C4-2B (cell line): ENCODE measurements around the gene SNRK.

Experiments
- H3K27ac ChIP-seq: fragments of 450-650 bp; 2 replicates; pipeline ENCODE4 v1.5.1; 2017
- ZFX ChIP-seq: fragments of 450-650 bp; IDR thresholded peaks from 2 replicates; pipeline ENCODE4 v1.6.1; 2017
- TF ChIP-seq, protein P1 (sequence below): fragments of 450-650 bp; conservative IDR thresholded peaks from 2 replicates; pipeline ENCODE4 v1.5.1; 2017; ENCODE audit warnings: mild to moderate bottlenecking

SNRK gene

DNA sequence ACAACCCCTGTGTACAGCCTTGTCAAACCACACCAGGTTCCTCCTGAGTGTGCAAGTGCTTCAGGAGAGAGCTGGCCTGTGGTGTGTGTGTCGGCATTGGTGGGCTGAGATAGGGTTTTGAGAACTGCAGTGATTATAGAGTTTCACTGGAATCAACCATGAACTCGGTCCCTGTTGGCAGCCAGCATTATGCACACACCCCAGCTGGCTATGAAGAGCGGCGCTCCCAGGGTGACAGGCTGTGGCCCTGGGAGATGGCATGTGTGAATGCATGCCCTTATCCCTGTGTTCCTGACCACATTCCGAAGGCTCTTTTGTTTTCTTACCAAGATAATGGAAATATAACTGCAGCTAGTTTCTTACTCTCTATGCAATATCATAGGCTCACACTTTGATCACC, 101.8 kb downstream of the SNRK start:
- TF ChIP-seq ZFX: no peak
- TF ChIP-seq, protein P1, sequence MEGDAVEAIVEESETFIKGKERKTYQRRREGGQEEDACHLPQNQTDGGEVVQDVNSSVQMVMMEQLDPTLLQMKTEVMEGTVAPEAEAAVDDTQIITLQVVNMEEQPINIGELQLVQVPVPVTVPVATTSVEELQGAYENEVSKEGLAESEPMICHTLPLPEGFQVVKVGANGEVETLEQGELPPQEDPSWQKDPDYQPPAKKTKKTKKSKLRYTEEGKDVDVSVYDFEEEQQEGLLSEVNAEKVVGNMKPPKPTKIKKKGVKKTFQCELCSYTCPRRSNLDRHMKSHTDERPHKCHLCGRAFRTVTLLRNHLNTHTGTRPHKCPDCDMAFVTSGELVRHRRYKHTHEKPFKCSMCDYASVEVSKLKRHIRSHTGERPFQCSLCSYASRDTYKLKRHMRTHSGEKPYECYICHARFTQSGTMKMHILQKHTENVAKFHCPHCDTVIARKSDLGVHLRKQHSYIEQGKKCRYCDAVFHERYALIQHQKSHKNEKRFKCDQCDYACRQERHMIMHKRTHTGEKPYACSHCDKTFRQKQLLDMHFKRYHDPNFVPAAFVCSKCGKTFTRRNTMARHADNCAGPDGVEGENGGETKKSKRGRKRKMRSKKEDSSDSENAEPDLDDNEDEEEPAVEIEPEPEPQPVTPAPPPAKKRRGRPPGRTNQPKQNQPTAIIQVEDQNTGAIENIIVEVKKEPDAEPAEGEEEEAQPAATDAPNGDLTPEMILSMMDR: no peak
- H3K27ac ChIP-seq: no peak overlapping the region

DNA sequence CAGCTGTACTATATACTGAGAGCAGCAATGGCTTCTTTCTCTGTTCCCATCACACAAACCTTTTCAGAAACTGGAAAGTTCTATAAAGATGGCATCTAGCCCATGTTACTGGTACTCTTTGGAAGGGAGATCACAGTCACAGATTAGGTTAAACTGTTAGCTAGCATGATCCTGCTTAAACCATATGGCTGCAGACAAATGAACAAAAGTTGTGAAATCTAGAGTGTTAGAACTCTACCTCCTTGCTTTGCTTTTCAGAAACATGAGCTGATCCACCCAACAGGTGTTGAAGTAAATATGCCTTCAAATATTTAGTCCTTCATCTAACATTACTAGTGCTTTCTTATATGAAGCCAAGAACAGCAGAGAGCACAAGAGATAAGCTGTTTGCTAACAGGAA, 102.6 kb downstream of the SNRK start:
- no peak overlapping the region for H3K27ac ChIP-seq
- TF ChIP-seq, protein P1: no peak
- no peak for TF ChIP-seq ZFX

- TF ChIP-seq, protein P1: no peak
- no peak overlapping the region for H3K27ac ChIP-seq
These were observed 103.3 kb downstream of the SNRK start for GRCh38 chr3:43389388-43390254.

GRCh38 chr3:43390255-43390588, 103.9 kb downstream of the SNRK start:
- no peak overlapping the region for H3K27ac ChIP-seq
- no peak for TF ChIP-seq ZFX
- TF ChIP-seq, protein P1: no peak

GRCh38 chr3:43391621-43392020, 105.3 kb downstream of the SNRK start:
- TF ChIP-seq, protein P1: no peak
- no peak for TF ChIP-seq ZFX
- H3K27ac ChIP-seq: no peak overlapping the region

- TF ChIP-seq, protein P1: no peak
- TF ChIP-seq ZFX: no peak
- H3K27ac ChIP-seq: no peak overlapping the region; the same call in 1 of the 2 replicates
These were observed 107.8 kb downstream of the SNRK start for GRCh38 chr3:43394041-43394554.

DNA sequence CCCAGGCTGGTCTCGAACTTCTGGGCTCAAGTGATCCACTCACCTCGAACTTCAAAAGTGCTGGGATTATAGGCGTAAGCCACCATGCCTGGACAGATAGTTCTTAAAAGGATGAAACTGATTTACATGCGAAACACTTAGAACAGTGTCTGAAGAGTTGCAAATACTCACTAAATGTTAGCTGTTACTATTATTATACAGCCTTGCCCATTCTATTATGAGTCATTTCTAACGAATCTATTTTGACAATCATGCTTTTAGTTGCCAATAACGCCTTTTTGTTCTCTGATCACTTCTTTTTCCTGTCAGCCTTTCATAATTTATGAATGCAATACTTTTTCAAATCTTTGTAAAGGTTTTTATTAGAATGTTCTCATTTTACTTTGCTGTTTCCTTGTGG, 112.7 kb downstream of the SNRK start:
- H3K27ac ChIP-seq: no peak overlapping the region
- TF ChIP-seq, protein P1: no peak
- no peak for TF ChIP-seq ZFX
